Caki2 (cell line): Measurements from ENCODE around the gene KRTAP1-5. TPM values are rescaled to one million over a fixed set of nuclear protein-coding genes. Genes with fewer than 3 reads are reported as not detected.
"Not testable (repeated sequence)": the region's sequence is repeated elsewhere in the genome, so short reads cannot be mapped to it uniquely, and the experiment has no call there.

Source experiments
- DNase-seq: peaks from one replicate; pipeline ENCODE4 v3.0.0-alpha.2; 2015; ENCODE audit warnings: low read depth
- in situ Hi-C: cut with HindIII; loops from 2 replicates; pipeline ENCODE4 v1.10.0; 2016; ENCODE audit warnings: low sequenced_read_pairs, low pct_unique_long_range_greater_than_20kb, mixed read lengths
- total RNA-seq: library from RNA; depleted of rRNA; stranded (reverse); fragments of >200 nt; shearing (Covaris generic); gene quantifications from 2 replicates; pipeline ENCODE4 v1.2.3, GENCODE V29; 2014; ENCODE audit warnings: low replicate concordance; rRNA removed

The KRTAP1-5 gene, protein sequence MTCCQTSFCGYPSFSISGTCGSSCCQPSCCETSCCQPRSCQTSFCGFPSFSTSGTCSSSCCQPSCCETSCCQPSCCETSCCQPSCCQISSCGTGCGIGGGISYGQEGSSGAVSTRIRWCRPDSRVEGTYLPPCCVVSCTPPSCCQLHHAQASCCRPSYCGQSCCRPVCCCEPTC
- not detected in 2 replicates for total RNA-seq

DNA sequence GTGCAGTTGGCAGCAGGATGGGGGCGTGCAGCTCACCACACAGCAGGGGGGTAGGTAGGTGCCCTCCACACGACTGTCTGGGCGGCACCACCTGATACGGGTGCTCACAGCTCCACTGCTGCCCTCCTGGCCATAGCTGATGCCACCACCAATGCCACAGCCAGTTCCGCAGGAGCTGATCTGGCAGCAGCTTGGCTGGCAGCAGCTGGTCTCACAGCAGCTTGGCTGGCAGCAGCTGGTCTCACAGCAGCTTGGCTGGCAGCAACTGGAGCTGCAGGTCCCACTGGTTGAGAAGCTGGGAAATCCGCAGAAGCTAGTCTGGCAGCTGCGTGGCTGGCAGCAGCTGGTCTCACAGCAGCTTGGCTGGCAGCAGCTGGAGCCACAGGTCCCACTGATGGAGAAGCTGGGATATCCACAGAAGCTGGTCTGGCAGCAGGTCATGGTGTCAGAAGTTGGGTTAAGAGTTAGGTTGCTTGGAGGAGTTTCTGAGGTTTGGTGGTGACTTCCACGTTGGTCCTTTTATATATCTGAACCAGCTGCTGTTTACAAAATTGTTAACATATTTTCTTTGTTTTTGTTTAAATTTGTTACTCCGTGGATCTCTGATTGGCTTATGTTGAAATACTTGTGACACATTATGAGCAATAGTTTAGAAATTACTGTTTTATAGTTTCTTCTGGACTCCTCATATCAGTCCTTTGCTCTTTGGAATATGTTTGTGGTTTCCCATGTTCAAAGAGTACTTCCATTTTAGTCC lies at the start of gene KRTAP1-5:
Gene KRTAP1-5 (minus strand): TSS at position 494 of the 757 bp plus-strand sequence. CDS start 53 bp downstream, at position 441.
- in situ Hi-C loops = no loop called here
- DNase-seq = no peak

DNA sequence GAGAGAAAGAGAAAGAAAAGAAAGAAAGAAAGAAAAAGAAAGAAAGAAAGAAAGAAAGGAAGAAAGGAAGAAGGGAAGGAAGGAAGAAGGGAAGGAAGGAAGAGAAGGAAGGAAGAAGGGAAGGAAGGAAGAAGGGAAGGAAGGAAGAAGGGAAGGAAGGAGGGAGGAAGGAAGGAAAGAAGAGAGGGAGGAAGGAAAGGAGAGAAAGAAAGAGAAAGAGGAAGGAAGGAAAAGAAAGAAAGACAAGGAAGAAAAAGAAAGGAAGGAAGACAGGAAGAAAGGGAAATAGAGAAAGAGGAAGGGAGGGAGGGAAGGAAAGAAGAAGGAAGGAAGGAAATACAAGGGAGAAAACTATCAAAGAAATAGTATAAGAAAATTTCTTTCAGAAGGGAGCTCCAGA lies 49.8 kb upstream of the KRTAP1-5 start:
- no peak for DNase-seq
- in situ Hi-C loops = no loop called here

DNA sequence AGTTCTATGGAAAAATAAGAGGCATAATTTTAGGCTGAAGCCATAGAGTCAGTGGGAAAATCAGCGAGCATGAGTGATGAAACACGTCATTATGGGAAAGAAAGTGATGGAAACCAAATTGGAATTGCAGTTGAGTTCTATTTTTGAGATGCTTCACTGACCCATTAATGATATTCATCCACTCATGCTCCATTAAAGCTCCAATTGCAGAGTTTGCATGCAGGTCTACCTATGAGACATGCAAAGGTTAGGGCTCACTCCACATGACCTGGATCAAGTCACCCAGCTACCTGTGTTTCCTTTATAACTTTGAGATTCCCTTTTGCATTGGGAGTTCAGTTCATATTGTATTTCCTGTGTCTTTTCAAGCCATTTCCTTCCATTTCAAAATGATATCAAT lies 46.7 kb upstream of the KRTAP1-5 start:
- no peak for DNase-seq
- in situ Hi-C loops = no loop called here

GRCh38 chr17:41071606-41072360 lies 44.8 kb upstream of the KRTAP1-5 start:
- in situ Hi-C loops = no loop called here
- DNase-seq = no peak

GRCh38 chr17:41069031-41069430 lies 42.0 kb upstream of the KRTAP1-5 start:
- DNase-seq = no peak
- in situ Hi-C loops = no loop called here

GRCh38 chr17:41067281-41067680 lies 40.3 kb upstream of the KRTAP1-5 start:
- DNase-seq = no peak
- in situ Hi-C loops = no loop called here

- DNase-seq = peak; percentile 83
- in situ Hi-C loops = no loop called here
Observed at GRCh38 chr17:41065829-41066624, 39.0 kb upstream of the KRTAP1-5 start, which contains the start of gene KRTAP2-4. TSS of gene KRTAP2-4 (minus strand) at chr17:41065879. CDS start at chr17:41065845, 34 bp downstream.

- DNase-seq, in situ Hi-C loops: not testable (repeated sequence)
Observed at GRCh38 chr17:41065016-41065689, 38.1 kb upstream of the KRTAP1-5 start.

DNA sequence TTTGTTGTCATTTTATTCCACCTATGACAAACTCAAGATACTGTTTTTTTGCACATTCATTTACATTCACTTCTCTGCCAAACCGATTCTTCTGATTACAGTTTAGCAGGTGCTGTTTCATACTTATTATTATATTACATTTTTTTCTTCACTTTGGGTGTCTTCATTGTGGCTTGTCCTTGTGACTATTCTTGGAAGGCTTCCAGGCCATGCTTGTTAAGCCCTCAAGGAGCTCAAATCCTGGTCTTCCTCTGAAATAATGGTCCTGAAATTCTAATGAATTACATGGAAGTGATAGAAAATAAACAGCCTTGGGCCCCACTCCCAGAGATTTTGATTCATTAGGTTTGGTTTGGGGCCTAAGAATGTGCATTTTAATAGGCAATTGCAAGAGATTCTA lies 37.3 kb upstream of the KRTAP1-5 start:
- in situ Hi-C loops = no loop called here
- no peak for DNase-seq

- no peak for DNase-seq
- in situ Hi-C loops = no loop called here
Observed at GRCh38 chr17:41063449-41063848, 36.4 kb upstream of the KRTAP1-5 start.

GRCh38 chr17:41061964-41062363 lies 35.0 kb upstream of the KRTAP1-5 start:
- peak; percentile 74 for DNase-seq
- in situ Hi-C loops = no loop called here

DNA sequence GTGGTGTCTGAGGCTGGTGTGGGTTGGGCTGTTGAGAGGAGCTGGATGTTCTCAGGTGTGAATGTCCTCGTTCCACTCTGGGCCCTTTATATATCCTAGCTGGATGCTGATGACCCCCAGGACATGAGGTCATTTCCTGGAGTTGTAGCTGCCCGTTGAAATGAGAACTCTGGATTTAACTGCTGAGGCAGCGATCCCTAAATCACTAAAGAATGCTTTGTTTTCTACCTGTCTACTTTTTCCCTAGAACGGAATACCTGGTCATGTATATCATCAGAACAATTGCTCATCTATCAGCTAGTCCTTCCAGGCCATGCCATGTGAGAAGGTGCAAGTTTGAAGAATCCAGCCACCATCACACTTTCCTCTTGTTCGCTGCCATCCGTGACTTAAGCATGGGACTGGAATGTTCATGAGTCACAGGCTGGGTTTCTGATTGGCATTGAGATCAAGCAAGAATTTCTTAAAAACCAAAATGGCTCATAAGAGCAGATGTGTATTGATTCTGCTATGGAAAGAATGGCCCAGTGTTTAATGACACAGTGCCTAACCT lies 33.1 kb upstream of the KRTAP1-5 start, which contains the start of gene KRTAP2-3:
Gene KRTAP2-3 (minus strand): TSS at position 63 of the 553 bp plus-strand sequence. CDS start 64 bp downstream, outside the sequence.
- DNase-seq = peak; percentile 90
- in situ Hi-C loops = no loop called here

DNA sequence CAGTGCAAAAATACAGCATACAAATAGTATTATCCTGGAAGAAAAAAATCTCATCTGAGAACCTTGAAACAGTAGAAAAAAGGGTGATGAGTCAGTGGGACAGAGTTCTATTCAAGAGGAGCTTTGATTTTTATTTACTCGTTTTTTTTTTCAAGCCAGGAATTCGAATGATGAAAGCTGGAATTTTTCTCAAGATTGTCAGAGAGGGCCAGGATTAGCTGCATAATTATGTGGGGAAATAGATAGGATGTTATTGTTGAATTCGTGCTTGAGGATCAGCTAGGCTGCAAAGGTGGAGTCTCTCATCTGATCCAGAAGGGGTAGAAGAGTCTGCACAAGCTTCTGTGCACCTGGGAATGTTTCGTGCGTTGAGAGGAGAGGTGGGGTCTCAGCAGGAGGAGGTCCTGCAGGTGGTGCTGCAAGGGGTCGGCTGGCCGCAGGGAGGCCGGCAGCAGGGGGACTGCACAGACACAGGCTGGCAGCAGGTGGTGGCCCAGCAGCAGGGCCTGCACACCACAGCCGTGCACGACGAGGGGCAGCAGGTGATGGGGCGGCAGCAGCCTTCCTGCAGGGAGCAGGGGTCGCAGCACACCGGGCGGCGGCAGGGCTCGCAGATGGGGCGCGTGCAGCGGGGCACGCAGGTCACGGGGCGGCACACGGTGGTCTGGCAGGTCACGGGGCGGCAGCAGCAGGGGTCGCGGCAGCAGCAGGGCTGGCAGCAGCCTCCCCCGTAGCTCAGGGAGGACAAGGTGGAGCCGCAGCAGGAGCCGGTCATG lies 32.5 kb upstream of the KRTAP1-5 start:
- in situ Hi-C loops = not testable (repeated sequence)
- DNase-seq = peak; percentile 86

DNA sequence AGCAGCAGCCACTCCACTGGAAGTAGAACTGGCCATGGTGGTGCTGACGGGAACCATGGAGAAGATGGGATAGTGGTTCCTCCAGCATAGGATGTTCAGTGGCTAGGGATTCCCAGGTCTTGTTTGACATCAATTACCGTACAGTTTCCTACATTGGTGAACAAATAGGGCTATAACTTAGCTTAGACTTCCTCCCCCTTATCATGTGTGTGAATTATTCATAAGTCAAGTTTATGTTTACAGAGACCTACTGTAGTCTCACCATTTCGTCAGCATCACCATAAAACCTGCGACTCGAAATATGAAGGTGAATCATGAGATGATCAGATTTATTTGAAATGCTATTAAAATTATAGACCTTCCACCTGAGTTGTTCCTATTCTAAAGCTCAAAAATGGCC lies 31.7 kb upstream of the KRTAP1-5 start:
- no peak for DNase-seq
- in situ Hi-C loops = no loop called here

- DNase-seq = no peak
- in situ Hi-C loops = no loop called here
Observed at GRCh38 chr17:41057547-41057946, 30.5 kb upstream of the KRTAP1-5 start.

GRCh38 chr17:41055130-41055529 lies 28.1 kb upstream of the KRTAP1-5 start, which contains the start of gene KRTAP2-2:
TSS of gene KRTAP2-2 (minus strand) at chr17:41055230. CDS start at chr17:41055211, 19 bp downstream.
- in situ Hi-C loops, DNase-seq: not testable (repeated sequence)
